Activated CD4-positive, alpha-beta T cell treated with anti-CD3 and anti-CD28 coated beads, Interleukin-2, amount 50 U/mL, for 4 hours (primary cell): ENCODE measurements around the gene POLL.
A peak's percentile ranks its signal among the peaks of the same experiment; 100 is the strongest.

Experiments
- DNase-seq, 2 experiments: peaks; one replicate each; pipeline ENCODE4 v3.0.0-alpha.2; 2020

The POLL gene

GRCh38 chr10:101573885-101574753 lies 13.9 kb downstream of the POLL start:
- no peak for DNase-seq

GRCh38 chr10:101572785-101573184 lies 15.3 kb downstream of the POLL start:
- DNase-seq = no peak

GRCh38 chr10:101572126-101572525 lies 15.9 kb downstream of the POLL start:
- no peak for DNase-seq

- no peak for DNase-seq
These were observed 16.7 kb downstream of the POLL start for GRCh38 chr10:101571271-101571925.

GRCh38 chr10:101570428-101571270 lies 17.4 kb downstream of the POLL start:
- no peak for DNase-seq

GRCh38 chr10:101569622-101570427 lies 18.2 kb downstream of the POLL start:
- peak; percentile 67 for DNase-seq

- DNase-seq = no peak
These were observed 18.8 kb downstream of the POLL start for GRCh38 chr10:101569323-101569621.

- DNase-seq = no peak
These were observed 19.9 kb downstream of the POLL start for GRCh38 chr10:101568054-101568745.

GRCh38 chr10:101567165-101568006 lies 20.7 kb downstream of the POLL start:
- DNase-seq = no peak

- no peak for DNase-seq
These were observed 21.5 kb downstream of the POLL start for GRCh38 chr10:101566333-101567164.

GRCh38 chr10:101565936-101566332 lies 22.1 kb downstream of the POLL start:
- DNase-seq = no peak

GRCh38 chr10:101565370-101565900 lies 22.6 kb downstream of the POLL start:
- DNase-seq = no peak

- no peak for DNase-seq
These were observed 23.5 kb downstream of the POLL start for GRCh38 chr10:101564490-101564991.

GRCh38 chr10:101563497-101564040 lies 24.5 kb downstream of the POLL start:
- DNase-seq = no peak

GRCh38 chr10:101563007-101563406 lies 25.1 kb downstream of the POLL start:
- no peak for DNase-seq

- DNase-seq = no peak
These were observed 25.8 kb downstream of the POLL start for GRCh38 chr10:101562231-101562630.

- no peak for DNase-seq
These were observed 26.8 kb downstream of the POLL start for GRCh38 chr10:101561068-101561915.
